K562 (cell line): ENCODE measurements around the gene GPATCH2L. TPM values are rescaled to one million over a fixed set of nuclear protein-coding genes. Genes with fewer than 3 reads are reported as not detected.

Source experiments
- ATAC-seq: fragments of 200-7000 bp; cut with Tn5 transposase; 3 replicates; pipeline ENCODE4 v1.9.1; 2020; ENCODE audit warnings: moderate library complexity
- BruUV-seq: library from RNA; stranded (reverse); fragments of 400-500 nt; replicated peaks from 2 replicates; lab custom pipeline; 2021; lab: Mats Ljungman, UMichigan
- CTCF ChIA-PET: fragments of 300-600 bp; formaldehyde crosslinking; extraction: SDS; loops from one replicate; lab custom pipeline; 2021; ENCODE audit warnings: low intra/inter-chr PET ratio; lab: Yijun Ruan, JAX
- POLR2A ChIA-PET: fragments of 300-600, 350-650 bp; sonication (Branson Sonifier 250); formaldehyde crosslinking; extraction: SDS; loops from one replicate; lab custom pipeline; 2021; ENCODE audit warnings: antibody characterized with exemption, inconsistent platforms; lab: Yijun Ruan, JAX
- DNase-seq, 4 experiments: peaks; one replicate each; pipeline versions ENCODE4 v3.0.0 to v3.0.0-alpha.2; 2011 to 2018; ENCODE audit warnings: low spot score in 3 of 4, mixed read lengths in 3 of 4; ENCODE audit errors: extremely low read depth in 1 of 4
- FAIRE-seq: peaks from 2 replicates; lab custom pipeline; 2011; peaks lifted over from hg19 to GRCh38; lab: Jason Lieb, UNC
- H2AFZ ChIP-seq: 2 replicates; pipeline ENCODE4 v1.6.0; 2011; ENCODE audit warnings: low read depth, low read length, control low read depth, inconsistent platforms
- H3K27ac ChIP-seq: fragments of 200-600 bp; 3 replicates; pipeline ENCODE4 v1.8.0; 2011; ENCODE audit warnings: low read depth, mild to moderate bottlenecking, control low read depth, inconsistent platforms, low read length, moderate library complexity, mixed read lengths; ENCODE audit errors: extremely low read depth
- H3K27me3 ChIP-seq, 2 experiments: fragments of 300-600 bp in 1 of 2; 2 replicates in 1 of 2; 3 replicates in 1 of 2; pipeline versions ENCODE4 v1.6.0 to v1.8.0; 2011; ENCODE audit warnings: inconsistent platforms in 2 of 2, low read length in 2 of 2, mild to moderate bottlenecking in 1 of 2, mixed read lengths in 1 of 2, moderate library complexity in 1 of 2; ENCODE audit not compliant: control insufficient read depth in 2 of 2, insufficient read depth in 2 of 2
- H3K36me3 ChIP-seq: fragments of 300-600 bp; 3 replicates; pipeline ENCODE4 v1.8.0; 2011; ENCODE audit warnings: mild to moderate bottlenecking, low read length, inconsistent platforms; ENCODE audit not compliant: control insufficient read depth, insufficient read depth
- H3K4me1 ChIP-seq, 2 experiments: fragments of 200-600 bp in 1 of 2; replicated peaks in 1 of 2; 2 replicates in 1 of 2; 3 replicates in 1 of 2; pipeline versions ENCODE4 v1.5.1 to v1.8.0; 2011; ENCODE audit warnings: inconsistent platforms in 2 of 2, low read length in 2 of 2, mild to moderate bottlenecking in 1 of 2, mixed read lengths in 1 of 2, moderate library complexity in 1 of 2; ENCODE audit not compliant: control insufficient read depth in 2 of 2, insufficient read depth in 2 of 2
- H3K4me2 ChIP-seq: 2 replicates; pipeline ENCODE4 v1.6.1; 2011; ENCODE audit warnings: low read length, control low read depth, inconsistent platforms, mixed read lengths; ENCODE audit not compliant: insufficient read depth
- H3K4me3 ChIP-seq: fragments of 200-600 bp; sonication (generic), shearing (Covaris generic); 2 replicates; pipeline ENCODE4 v1.5.1; 2016; ENCODE audit warnings: control low read depth, inconsistent platforms
- H3K79me2 ChIP-seq: fragments of 200-600 bp; 3 replicates; pipeline ENCODE4 v1.8.0; 2011; ENCODE audit warnings: low read length, inconsistent platforms; ENCODE audit not compliant: control insufficient read depth, insufficient read depth
- H3K9ac ChIP-seq, 2 experiments: 2 replicates each; pipeline versions ENCODE4 v1.6.0 to v1.6.1; 2011; ENCODE audit warnings: low read depth in 2 of 2, low read length in 2 of 2, control low read depth in 1 of 2, inconsistent platforms in 1 of 2, mild to moderate bottlenecking in 1 of 2, mixed read lengths in 1 of 2; ENCODE audit not compliant: insufficient read depth in 1 of 2
- H3K9me1 ChIP-seq: one replicate; pipeline ENCODE4 v1.6.0; 2011; ENCODE audit warnings: inconsistent platforms, mild to moderate bottlenecking, low read length, moderate library complexity; ENCODE audit not compliant: control insufficient read depth, insufficient read depth
- H3K9me3 ChIP-seq: replicated peaks from 2 replicates; pipeline ENCODE4 v1.5.1; 2011; ENCODE audit warnings: low read depth, low read length, inconsistent platforms; ENCODE audit not compliant: control insufficient read depth, insufficient read depth
- H4K20me1 ChIP-seq: replicated peaks from 2 replicates; pipeline ENCODE4 v1.6.1; 2011; ENCODE audit warnings: low read length, inconsistent platforms, mixed read lengths; ENCODE audit not compliant: control insufficient read depth, insufficient read depth
- ATF3 ChIP-seq, 2 experiments: fragments of 450-650 bp in 1 of 2; sonication (generic) in 1 of 2; formaldehyde crosslinking in 1 of 2; IDR thresholded peaks in 1 of 2; conservative IDR thresholded peaks in 1 of 2; 2 replicates each; pipeline versions ENCODE4 v1.6.1 to v1.8.1; 2016 to 2023; ENCODE audit warnings: mild to moderate bottlenecking in 2 of 2, moderate library complexity in 2 of 2, inconsistent platforms in 1 of 2, missing genetic modification reagents in 1 of 2
- ATF4 ChIP-seq: fragments of 450-650 bp; formaldehyde crosslinking; IDR thresholded peaks from 2 replicates; pipeline ENCODE4 v1.4.0; 2022; ENCODE audit warnings: mild to moderate bottlenecking, moderate library complexity
- MTF1 ChIP-seq: fragments of 250-450 bp; sonication (Bioruptor Pico); IDR thresholded peaks from 2 replicates; pipeline ENCODE4 v1.9.0; 2021; ENCODE audit warnings: moderate library complexity, mild to moderate bottlenecking, inconsistent platforms, borderline replicate concordance
- ZHX1 ChIP-seq: fragments of 150-350 bp; conservative IDR thresholded peaks from 2 replicates; pipeline ENCODE4 v1.6.1; 2014; ENCODE audit warnings: low read length
- WGBS: fragments of 100-300 bp; shearing (Covaris generic); methylation state at CpG from one replicate; pipeline ENCODE4 v1.1.6; 2016; ENCODE audit warnings: low coverage, mixed read lengths; ENCODE audit not compliant: insufficient coverage; ENCODE audit errors: missing lambda C conversion rate; 5-methylcytosine and 5-hydroxymethylcytosine counted together
- in situ Hi-C: fragments of 300-500 bp; cut with MboI; formaldehyde crosslinking; loops from 4 replicates; pipeline ENCODE4 v1.15.0; 2018; ENCODE audit warnings: inconsistent platforms, mixed read lengths
- intact Hi-C: fragments of 100-400 bp; cut with micrococcal nuclease; formaldehyde crosslinking; loops from 2 replicates; pipeline ENCODE4 v1.14.2; 2022
- polyA plus RNA-seq, 8 experiments: library from polyadenylated mRNA; depleted of rRNA in 4 of 8; stranded (reverse) in 5 of 8; unstranded in 3 of 8; fragments of >200 nt; fragmentation: Nextera tagmentation in 2 of 8; fragmentation: Illumina TruSeq in 1 of 8; extraction: Ambion mirVana in 2 of 8; extraction: Trizol in 1 of 8; gene quantifications; 2 replicates each; pipeline versions ENCODE4 v1.2.1 to v1.2.3, GENCODE V29; 2011 to 2014; ENCODE audit warnings: inconsistent platforms in 1 of 8, missing spikeins in 1 of 8
- total RNA-seq, 7 experiments: library from RNA; depleted of rRNA in 6 of 7; stranded (reverse); fragments of >200 nt in 6 of 7; fragmentation: Illumina TruSeq in 2 of 7; extraction: Trizol in 2 of 7; gene quantifications; 2 replicates each; pipeline versions ENCODE4 v1.2.1 to v1.2.3, GENCODE V29; 2011 to 2021; ENCODE audit warnings: low replicate concordance in 1 of 7

The GPATCH2L gene
- total and polyA plus RNA-seq, 9 of the 15 experiments (the other 6 are each of a cell fraction or from before 2014, with no cell fraction given) = 13.1 to 39.6 (median 20.0) TPM

GRCh38 chr14:76112889-76113624 lies 38.7 kb upstream of the GPATCH2L start:
- Histone ChIP-seq H3K9ac (no peak overlapping the region), H4K20me1 (0 out of 2 replicates have a peak, but pooled peaks cover 2% of the 10 kb centered on the region), H3K27ac (no peak overlapping the region), H3K9me3 (no peaks in the 10 kb centered on the region), H3K9me1 (no peaks in the 10 kb centered on the region), H3K4me1 (peaks cover 0 to 8% of the 10 kb centered on the region in 2 experiments; a peak in 2 of 5 replicates), H3K4me2 (no peak overlapping the region), H3K79me2 (no peaks in the 10 kb centered on the region), H3K36me3 (no peaks in the 10 kb centered on the region), H3K27me3 (peaks cover 0 to 73% of the 10 kb centered on the region in 2 experiments; a peak in 3 of 5 replicates), H2AFZ (no peak overlapping the region), H3K4me3 (no peak overlapping the region)
- BruUV-seq = no TSS peak
- ChIA-PET CTCF (no interaction called here), POLR2A (interaction anchor here (0.6 to 1.1 kb wide), 3 partner anchors 9 to 196 kb away, joined by 3 to 4 read pairs (median 3); no protein-coding TSS in a partner anchor)
- FAIRE-seq (no peak), DNase-seq (no peak), ATAC-seq (no peak)
- TF ChIP-seq ZHX1 (no peak), ATF3 (IDR thresholded peaks at IDR 0.05) (no peak), ATF3 (CRISPR knock-in tag; conservative IDR thresholded peaks at IDR 0.05) (no peak), ATF4 (CRISPR knock-in tag) (no peak), MTF1 (CRISPR knock-in tag) (no peak)
- in situ Hi-C loops = no loop called here
- intact Hi-C loops = no loop called here
- 2% methylated on average over 19 of the region's 22 CpGs for WGBS
